Germinal center (tissue), 1 donor: ENCODE data around the gene HSPA14.
"Not testable (repeated sequence)": the region's sequence is repeated elsewhere in the genome, so short reads cannot be mapped to it uniquely, and the experiment has no call there.

Experiments used
- DNase-seq: peaks from one replicate; pipeline ENCODE4 v3.0.0; 2012; ENCODE audit warnings: mixed read lengths, low spot score

Gene HSPA14

GRCh38 chr10:14837003-14837756 is 926 bp upstream of the HSPA14 start:
- no peak for DNase-seq

GRCh38 chr10:14838582-14839304 is 637 bp downstream of the HSPA14 start:
- DNase-seq, result peak; percentile 57

- no peak for DNase-seq
These were observed 1.2 kb downstream of the HSPA14 start for GRCh38 chr10:14839305-14839695.

- no peak for DNase-seq
These were observed 2.1 kb downstream of the HSPA14 start for GRCh38 chr10:14840178-14840577.

GRCh38 chr10:14843327-14843988 is 5.4 kb downstream of the HSPA14 start:
- DNase-seq, result no peak

GRCh38 chr10:14844948-14845347 is 6.8 kb downstream of the HSPA14 start:
- DNase-seq, result no peak

- DNase-seq, result no peak
These were observed 14.1 kb downstream of the HSPA14 start for GRCh38 chr10:14852236-14852635.

GRCh38 chr10:14855453-14855852 is 17.3 kb downstream of the HSPA14 start:
- DNase-seq, result no peak

- no peak for DNase-seq
These were observed 20.3 kb downstream of the HSPA14 start for GRCh38 chr10:14858338-14858960.

GRCh38 chr10:14859043-14859442 is 20.9 kb downstream of the HSPA14 start:
- DNase-seq, result no peak

GRCh38 chr10:14859775-14860174 is 21.7 kb downstream of the HSPA14 start:
- DNase-seq, result no peak

GRCh38 chr10:14860791-14861190 is 22.7 kb downstream of the HSPA14 start:
- no peak for DNase-seq

GRCh38 chr10:14864466-14864865 is 26.4 kb downstream of the HSPA14 start:
- not testable (repeated sequence) for DNase-seq

- not testable (repeated sequence) for DNase-seq
These were observed 26.8 kb downstream of the HSPA14 start for GRCh38 chr10:14864871-14865270.

- DNase-seq, result no peak
These were observed 35.1 kb downstream of the HSPA14 start for GRCh38 chr10:14873090-14873760.

- DNase-seq, result no peak
These were observed 37.8 kb downstream of the HSPA14 start for GRCh38 chr10:14875941-14876340.

GRCh38 chr10:14876764-14877163 is 38.7 kb downstream of the HSPA14 start:
- DNase-seq, result no peak

GRCh38 chr10:14878266-14879123 is 40.4 kb downstream of the HSPA14 start, which contains the start of gene SUV39H2:
Gene SUV39H2 (plus strand): TSS chr10:14878866. CDS start chr10:14878889, 23 bp downstream.
- peak; percentile 99 for DNase-seq

- peak; percentile 57 for DNase-seq
These were observed 41.2 kb downstream of the HSPA14 start for GRCh38 chr10:14879124-14879927.

- no peak for DNase-seq
These were observed 41.8 kb downstream of the HSPA14 start for GRCh38 chr10:14879928-14880193.
